B cell (primary cell): Measurements from ENCODE around the gene UFSP1.

Source experiments
- EZH2 ChIP-seq: IDR thresholded peaks from 2 replicates; pipeline ENCODE4 v1.6.1; 2012; ENCODE audit warnings: borderline replicate concordance, low read depth, mild to moderate bottlenecking, moderate library complexity, low read length; ENCODE audit not compliant: insufficient read depth, poor library complexity, severe bottlenecking
- TF ChIP-seq, protein P1 (sequence below): fragments of 200-600 bp; IDR thresholded peaks from one replicate; pipeline ENCODE4 v1.8.0; 2022; ENCODE audit warnings: antibody characterized with exemption, mild to moderate bottlenecking

DNA sequence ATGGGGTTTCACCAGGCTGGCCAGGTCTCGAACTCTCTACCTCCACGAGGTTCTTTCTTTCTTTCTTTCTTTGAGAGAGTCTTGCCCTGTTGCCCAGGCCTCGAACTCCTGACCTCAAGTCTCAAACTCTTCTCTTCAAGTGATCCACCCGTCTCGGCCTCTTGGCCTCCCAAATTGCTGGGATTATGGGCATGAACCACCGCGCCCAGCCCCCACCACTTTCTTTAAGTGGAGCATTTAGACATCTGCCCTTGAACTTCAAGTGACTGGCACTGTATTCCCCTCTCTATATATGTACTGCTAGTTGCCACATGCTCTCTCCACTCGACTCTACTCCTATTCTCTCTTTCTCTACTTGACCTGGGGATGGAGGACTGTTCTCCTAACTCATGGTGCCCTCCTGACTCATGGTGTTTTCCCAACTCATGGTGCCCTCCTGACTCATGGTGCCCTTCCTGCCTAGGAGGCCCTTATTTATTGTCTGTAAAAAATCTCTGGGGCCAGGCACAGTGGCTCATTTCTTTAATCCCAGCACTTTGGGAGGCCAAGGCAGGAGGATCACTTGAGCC lies 25.4 kb upstream of the UFSP1 start:
- TF ChIP-seq, protein P1, sequence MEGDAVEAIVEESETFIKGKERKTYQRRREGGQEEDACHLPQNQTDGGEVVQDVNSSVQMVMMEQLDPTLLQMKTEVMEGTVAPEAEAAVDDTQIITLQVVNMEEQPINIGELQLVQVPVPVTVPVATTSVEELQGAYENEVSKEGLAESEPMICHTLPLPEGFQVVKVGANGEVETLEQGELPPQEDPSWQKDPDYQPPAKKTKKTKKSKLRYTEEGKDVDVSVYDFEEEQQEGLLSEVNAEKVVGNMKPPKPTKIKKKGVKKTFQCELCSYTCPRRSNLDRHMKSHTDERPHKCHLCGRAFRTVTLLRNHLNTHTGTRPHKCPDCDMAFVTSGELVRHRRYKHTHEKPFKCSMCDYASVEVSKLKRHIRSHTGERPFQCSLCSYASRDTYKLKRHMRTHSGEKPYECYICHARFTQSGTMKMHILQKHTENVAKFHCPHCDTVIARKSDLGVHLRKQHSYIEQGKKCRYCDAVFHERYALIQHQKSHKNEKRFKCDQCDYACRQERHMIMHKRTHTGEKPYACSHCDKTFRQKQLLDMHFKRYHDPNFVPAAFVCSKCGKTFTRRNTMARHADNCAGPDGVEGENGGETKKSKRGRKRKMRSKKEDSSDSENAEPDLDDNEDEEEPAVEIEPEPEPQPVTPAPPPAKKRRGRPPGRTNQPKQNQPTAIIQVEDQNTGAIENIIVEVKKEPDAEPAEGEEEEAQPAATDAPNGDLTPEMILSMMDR = no peak
- no peak for TF ChIP-seq EZH2
